Progenitor cell of endocrine pancreas (in vitro differentiated cells): ENCODE measurements around the gene PRR5L. TPM values are rescaled to one million over a fixed set of nuclear protein-coding genes. Genes with fewer than 3 reads are reported as not detected.

Experiments
- DNase-seq: peaks from one replicate; pipeline ENCODE4 v3.0.0; 2021; ENCODE audit warnings: low spot score; ENCODE audit not compliant: unreplicated experiment
- H3K27ac Mint-ChIP-seq: 2 replicates; pipeline ENCODE4 v1.8.0; 2021; ENCODE audit warnings: mild to moderate bottlenecking, moderate library complexity, mixed read lengths
- H3K27me3 Mint-ChIP-seq: 2 replicates; pipeline ENCODE4 v1.8.0; 2021; ENCODE audit warnings: mixed read lengths
- H3K36me3 Mint-ChIP-seq: 2 replicates; pipeline ENCODE4 v1.8.0; 2022; ENCODE audit warnings: mixed read lengths; ENCODE audit not compliant: insufficient read depth
- H3K4me1 Mint-ChIP-seq: 2 replicates; pipeline ENCODE4 v1.8.0; 2021; ENCODE audit warnings: low read depth, mixed read lengths
- H3K4me3 Mint-ChIP-seq: 2 replicates; pipeline ENCODE4 v1.8.0; 2021; ENCODE audit warnings: low read depth, mild to moderate bottlenecking, moderate library complexity, mixed read lengths
- H3K9me3 Mint-ChIP-seq: 2 replicates; pipeline ENCODE4 v1.8.0; 2021; ENCODE audit warnings: low read depth, mixed read lengths
- CTCF ChIP-seq: fragments of 200-600 bp; sonication (generic); IDR thresholded peaks from one replicate; pipeline ENCODE4 v1.5.0; 2021; ENCODE audit warnings: antibody characterized with exemption, mild to moderate bottlenecking; ENCODE audit not compliant: unreplicated experiment
- total RNA-seq: library from RNA; stranded (reverse); gene quantifications from 2 replicates; pipeline ENCODE4 v1.2.1, GENCODE V29; 2021

The PRR5L gene
- total RNA-seq, 1 donor from 2014 or later = 1.7 TPM

GRCh38 chr11:36447514-36447913, 151.4 kb downstream of the PRR5L start:
- no peak for TF ChIP-seq CTCF
- DNase-seq = no peak
- H3K27me3 Mint-ChIP-seq = peaks cover 9% of the 10 kb centered on the region
- H3K36me3 Mint-ChIP-seq = no peaks in the 10 kb centered on the region
- H3K4me3 Mint-ChIP-seq = no peak overlapping the region
- H3K9me3 Mint-ChIP-seq = no peaks in the 10 kb centered on the region
- peaks cover 12% of the 10 kb centered on the region for H3K4me1 Mint-ChIP-seq
- H3K27ac Mint-ChIP-seq = no peak overlapping the region

- H3K36me3 Mint-ChIP-seq = no peaks in the 10 kb centered on the region
- no peak overlapping the region for H3K27ac Mint-ChIP-seq
- peaks cover 16% of the 10 kb centered on the region for H3K4me1 Mint-ChIP-seq
- H3K27me3 Mint-ChIP-seq = peaks cover 9% of the 10 kb centered on the region
- TF ChIP-seq CTCF = no peak
- H3K4me3 Mint-ChIP-seq = no peak overlapping the region
- H3K9me3 Mint-ChIP-seq = no peaks in the 10 kb centered on the region
- no peak for DNase-seq
Observed at GRCh38 chr11:36447947-36448346, 151.9 kb downstream of the PRR5L start.

- no peak for TF ChIP-seq CTCF
- H3K27ac Mint-ChIP-seq = no peak overlapping the region
- no peak for DNase-seq
- peaks cover 23% of the 10 kb centered on the region for H3K4me1 Mint-ChIP-seq
- H3K4me3 Mint-ChIP-seq = no peak overlapping the region
- no peaks in the 10 kb centered on the region for H3K36me3 Mint-ChIP-seq
- peaks cover 9% of the 10 kb centered on the region for H3K27me3 Mint-ChIP-seq
- H3K9me3 Mint-ChIP-seq = no peaks in the 10 kb centered on the region
Observed at GRCh38 chr11:36449561-36450096, 153.5 kb downstream of the PRR5L start.

- no peak overlapping the region for H3K27ac Mint-ChIP-seq
- H3K4me3 Mint-ChIP-seq = no peak overlapping the region
- no peak for DNase-seq
- H3K36me3 Mint-ChIP-seq = no peaks in the 10 kb centered on the region
- H3K9me3 Mint-ChIP-seq = no peaks in the 10 kb centered on the region
- TF ChIP-seq CTCF = no peak
- H3K4me1 Mint-ChIP-seq = peaks cover 25% of the 10 kb centered on the region
- H3K27me3 Mint-ChIP-seq = peaks cover 9% of the 10 kb centered on the region
Observed at GRCh38 chr11:36450110-36450572, 154.1 kb downstream of the PRR5L start.

- Mint-ChIP-seq H3K4me3 (no peak overlapping the region), H3K27me3 (peaks cover 9% of the 10 kb centered on the region), H3K9me3 (no peaks in the 10 kb centered on the region), H3K36me3 (no peaks in the 10 kb centered on the region), H3K27ac (no peak overlapping the region), H3K4me1 (peaks cover 25% of the 10 kb centered on the region)
- DNase-seq = no peak
- TF ChIP-seq CTCF = no peak
Observed at GRCh38 chr11:36451045-36451444, 155.0 kb downstream of the PRR5L start.
